ENCODE measurements around the gene BARD1.

GRCh38 chr2:214801768-214802397 lies 7.6 kb downstream of the BARD1 start:
- TF ChIP-seq CTCF (IDR thresholded peaks at IDR 0.05; ENCODE audit: poor library complexity) = no peak
- no peak for TF ChIP-seq EZH2 (IDR thresholded peaks at IDR 0.05; ENCODE audit: borderline replicate concordance)
- TF ChIP-seq EZH2phosphoT487 (IDR thresholded peaks at IDR 0.05; ENCODE audit: low read depth, severe bottlenecking, unreplicated experiment) = no peak

Measured in hepatocyte (in vitro differentiated cells).